Stimulated activated CD4-positive, alpha-beta T cell treated with anti-CD3 and anti-CD28 coated beads, Interleukin-15, amount 100 ng/mL, for 1 hour (primary cell): Measurements from ENCODE around the gene STRN4.

ENCODE experiments used
- DNase-seq, 2 donors: peaks; one replicate each; pipeline ENCODE4 v3.0.0-alpha.2; 2020; ENCODE audit warnings: low read depth in 1 of 2, low spot score in 1 of 2

The STRN4 gene

GRCh38 chr19:46674416-46675178 lies 71.7 kb downstream of the STRN4 start:
- DNase-seq = no peak

GRCh38 chr19:46670813-46671212 lies 75.4 kb downstream of the STRN4 start:
- DNase-seq = no peak
